LNCaP clone FGC (cell line): ENCODE measurements around the gene JPH2.

Experiments
- DNase-seq: peaks from one replicate; pipeline ENCODE4 v3.0.0-alpha.2; 2011; ENCODE audit warnings: low read depth
- H3K4me3 ChIP-seq: 2 replicates; pipeline ENCODE4 v1.5.1; 2011; ENCODE audit warnings: mild to moderate bottlenecking, low read depth, low read length, control low read depth
- TF ChIP-seq, protein P1 (sequence below): IDR thresholded peaks from 2 replicates; pipeline ENCODE4 v1.5.1; 2012; ENCODE audit warnings: mild to moderate bottlenecking; ENCODE audit not compliant: control insufficient read depth, insufficient read depth; ENCODE audit errors: extremely low read depth

Gene JPH2

DNA sequence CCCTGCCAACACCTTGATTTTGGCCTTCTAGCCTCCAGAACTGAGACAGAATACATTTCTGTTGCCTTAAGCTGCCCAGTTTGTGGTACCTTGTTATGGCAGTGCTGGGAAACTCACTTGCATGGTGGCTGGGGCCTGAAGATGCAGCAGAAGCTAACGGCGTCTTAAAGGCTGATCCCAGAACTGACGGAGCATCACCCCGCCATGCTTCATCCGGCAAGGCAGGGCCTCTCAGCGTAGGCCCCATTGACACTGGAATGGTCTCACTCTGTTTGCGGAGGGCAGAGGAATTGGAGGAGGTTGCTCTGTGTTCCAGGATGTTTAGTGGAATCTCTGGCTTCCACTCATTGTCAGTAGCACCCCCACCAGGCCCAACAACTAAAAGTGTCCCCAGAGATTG, 102.1 kb downstream of the JPH2 start:
- H3K4me3 ChIP-seq: no peak overlapping the region
- TF ChIP-seq, protein P1, sequence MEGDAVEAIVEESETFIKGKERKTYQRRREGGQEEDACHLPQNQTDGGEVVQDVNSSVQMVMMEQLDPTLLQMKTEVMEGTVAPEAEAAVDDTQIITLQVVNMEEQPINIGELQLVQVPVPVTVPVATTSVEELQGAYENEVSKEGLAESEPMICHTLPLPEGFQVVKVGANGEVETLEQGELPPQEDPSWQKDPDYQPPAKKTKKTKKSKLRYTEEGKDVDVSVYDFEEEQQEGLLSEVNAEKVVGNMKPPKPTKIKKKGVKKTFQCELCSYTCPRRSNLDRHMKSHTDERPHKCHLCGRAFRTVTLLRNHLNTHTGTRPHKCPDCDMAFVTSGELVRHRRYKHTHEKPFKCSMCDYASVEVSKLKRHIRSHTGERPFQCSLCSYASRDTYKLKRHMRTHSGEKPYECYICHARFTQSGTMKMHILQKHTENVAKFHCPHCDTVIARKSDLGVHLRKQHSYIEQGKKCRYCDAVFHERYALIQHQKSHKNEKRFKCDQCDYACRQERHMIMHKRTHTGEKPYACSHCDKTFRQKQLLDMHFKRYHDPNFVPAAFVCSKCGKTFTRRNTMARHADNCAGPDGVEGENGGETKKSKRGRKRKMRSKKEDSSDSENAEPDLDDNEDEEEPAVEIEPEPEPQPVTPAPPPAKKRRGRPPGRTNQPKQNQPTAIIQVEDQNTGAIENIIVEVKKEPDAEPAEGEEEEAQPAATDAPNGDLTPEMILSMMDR: no peak
- DNase-seq: no peak

DNA sequence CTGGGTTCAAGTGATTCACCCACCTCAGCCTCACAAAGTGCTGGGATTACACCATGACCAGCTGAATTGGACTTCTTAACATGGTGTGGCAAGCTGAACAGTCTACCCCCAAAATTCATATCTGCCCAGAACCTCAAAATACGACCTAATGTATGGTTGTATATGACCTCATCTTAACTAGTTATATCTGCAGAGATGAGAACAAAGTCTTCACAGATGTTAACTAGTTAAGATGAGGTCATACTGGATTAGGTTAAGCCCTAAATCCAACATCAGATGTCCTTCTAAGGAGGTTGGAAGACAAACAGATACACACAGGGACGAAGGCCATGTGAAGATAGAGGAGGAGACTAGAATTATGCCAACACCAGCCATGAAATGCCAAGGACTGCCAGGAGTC, 102.5 kb downstream of the JPH2 start:
- no peak overlapping the region for H3K4me3 ChIP-seq
- DNase-seq: no peak
- TF ChIP-seq, protein P1: no peak

DNA sequence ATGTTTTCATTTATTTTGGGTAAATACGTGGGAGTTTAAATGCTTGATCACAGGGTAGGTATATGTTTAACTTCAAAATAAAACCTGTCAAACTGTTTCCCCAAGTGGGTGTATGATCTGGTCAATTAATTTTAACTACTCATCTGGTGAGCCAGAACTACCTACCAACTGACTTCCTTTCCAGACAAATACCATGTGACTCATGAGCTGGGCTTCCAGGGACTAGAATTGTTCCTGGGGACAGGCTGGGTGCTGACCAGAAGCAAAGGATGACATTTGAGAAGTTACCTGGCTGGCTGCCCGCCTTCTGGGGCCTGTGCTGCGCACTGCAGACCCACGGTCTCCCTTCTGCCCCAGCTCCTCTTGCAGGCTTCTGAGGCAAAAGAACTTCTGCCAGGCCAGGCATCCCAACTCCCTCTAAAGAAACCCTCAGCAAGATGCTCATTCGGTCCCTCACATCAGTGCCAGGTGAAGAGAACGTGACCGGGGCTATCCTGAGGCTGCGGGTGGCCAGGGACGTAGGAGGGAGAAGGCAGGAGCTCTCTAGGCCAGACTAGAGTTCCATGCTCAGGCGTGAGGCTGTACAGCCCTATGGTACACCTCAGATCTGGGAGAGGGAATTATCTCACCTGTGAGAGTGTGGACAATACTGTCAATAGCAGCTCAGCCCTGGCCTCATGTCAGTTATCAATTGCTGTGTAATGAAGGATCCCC, 103.6 kb downstream of the JPH2 start:
- TF ChIP-seq, protein P1: no peak
- no peak for DNase-seq
- H3K4me3 ChIP-seq: no peak overlapping the region

DNA sequence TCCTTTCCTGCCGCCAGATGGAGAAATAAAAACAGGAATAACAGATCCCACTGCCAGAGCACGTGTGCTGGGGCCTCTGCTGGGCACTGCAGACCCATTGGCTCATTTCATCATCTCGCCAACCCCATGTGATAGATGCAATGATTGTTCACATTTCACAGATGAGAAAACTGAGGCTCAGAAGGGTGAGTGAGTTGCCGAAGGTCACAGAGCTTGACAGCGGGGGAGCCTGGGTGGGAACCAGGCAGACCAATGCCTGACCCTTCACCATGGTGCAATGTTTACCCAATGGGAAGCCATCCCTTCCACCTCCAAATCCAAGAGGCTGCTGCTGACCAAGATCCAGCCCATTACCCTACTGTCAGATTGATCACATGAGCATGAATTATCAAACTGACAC, 105.1 kb downstream of the JPH2 start:
- DNase-seq: no peak
- TF ChIP-seq, protein P1: no peak
- H3K4me3 ChIP-seq: no peak overlapping the region

DNA sequence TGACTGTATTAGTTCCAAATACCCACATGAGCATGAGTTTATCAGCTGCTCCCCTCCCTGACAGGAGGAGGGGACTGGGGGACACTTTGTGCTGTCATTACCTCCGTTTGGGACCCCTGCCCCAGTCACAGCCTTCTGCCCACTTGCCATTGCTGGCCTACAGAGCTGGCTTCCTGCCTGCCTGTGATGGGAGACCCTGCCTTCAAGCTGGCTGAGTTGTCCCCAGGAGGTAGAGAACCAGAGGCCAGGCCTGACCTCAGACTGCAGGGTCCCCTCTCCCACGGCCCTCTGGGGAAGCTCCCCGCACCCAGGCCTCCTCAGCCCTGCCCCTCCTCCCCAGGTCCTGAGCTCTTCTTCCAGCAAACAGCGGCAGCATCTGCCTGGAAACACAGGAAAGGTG, 105.5 kb downstream of the JPH2 start:
- TF ChIP-seq, protein P1: no peak
- H3K4me3 ChIP-seq: no peak overlapping the region
- DNase-seq: no peak

DNA sequence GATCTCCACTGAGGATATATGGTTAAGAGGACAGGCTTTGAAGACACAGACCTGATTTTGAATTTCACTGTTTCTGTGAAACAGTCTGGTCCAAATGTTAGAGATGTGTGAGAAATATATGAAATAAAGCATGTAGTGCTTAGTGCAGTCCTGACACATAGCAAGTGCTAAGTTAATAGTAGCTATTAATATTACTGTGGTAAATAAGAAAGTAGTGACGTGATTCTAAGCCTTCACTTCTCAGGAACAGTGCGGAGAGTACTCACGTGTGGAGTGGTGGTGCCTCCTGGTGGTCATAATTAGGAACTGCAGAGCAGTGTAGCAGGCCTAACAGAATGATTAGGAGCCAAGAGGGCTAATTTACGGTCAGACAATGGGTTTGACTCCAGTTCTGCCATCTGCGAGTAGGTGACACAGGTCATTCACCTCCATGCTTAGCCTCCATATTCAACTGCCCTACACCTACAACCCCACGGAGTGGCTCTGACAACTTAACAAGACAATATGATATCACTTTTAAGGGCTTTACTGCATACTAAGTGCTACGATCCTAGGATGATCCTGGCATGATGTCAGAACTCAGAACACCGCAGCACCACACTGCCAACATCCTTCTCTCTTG, 106.2 kb downstream of the JPH2 start:
- TF ChIP-seq, protein P1: peak; percentile 98
- peak; percentile 53 for DNase-seq
- no peak overlapping the region for H3K4me3 ChIP-seq
